ENCODE measurements around the gene UNC13C.
"Not testable (repeated sequence)": the region's sequence is repeated elsewhere in the genome, so short reads cannot be mapped to it uniquely, and the experiment has no call there.

Gene UNC13C

DNA sequence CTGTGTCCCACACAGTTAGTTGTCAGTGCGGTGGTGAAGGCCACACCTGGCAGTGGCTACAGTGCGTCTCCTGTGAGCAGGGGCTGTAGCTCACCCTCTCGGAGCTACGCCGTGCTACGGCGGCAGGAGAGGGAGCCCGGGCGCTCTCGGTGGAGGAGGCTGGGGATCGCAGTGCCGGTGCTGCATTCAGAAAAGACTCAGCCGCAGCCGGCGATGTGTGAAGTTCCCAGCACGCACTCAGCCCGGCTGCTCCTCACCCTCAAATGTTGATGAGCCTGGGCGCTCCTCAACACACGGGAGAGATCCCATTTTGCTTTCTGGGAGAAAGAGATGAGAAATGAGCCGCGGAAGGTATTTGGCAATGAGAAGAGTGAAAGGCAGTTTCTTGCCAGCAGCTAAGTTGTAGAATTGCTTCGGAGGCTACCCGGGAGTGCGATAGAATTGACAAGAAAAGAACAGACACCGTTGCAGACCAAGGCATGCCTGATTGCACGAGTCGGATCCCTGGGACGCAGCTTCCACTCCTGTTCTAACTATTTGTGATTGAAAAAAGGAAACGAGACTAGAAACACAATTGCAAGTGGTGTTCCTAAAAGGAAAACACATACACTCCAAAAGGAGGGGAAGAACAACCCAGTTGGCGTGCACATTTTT, at the start of gene UNC13C:
UNC13C (plus strand) TSS at position 189 of the 654 bp plus-strand sequence. CDS start 34,463 bp downstream, outside the sequence.
- Histone ChIP-seq H3K4me2 (ENCODE audit: low read length) (no peak within 1 kb of the TSS), H3K4me1 (ENCODE audit: control insufficient read depth, low read length) (no peaks in the 10 kb centered on the region), H3K4me3 (ENCODE audit: low read length) (no peak within 1 kb of the TSS), H3K27ac (ENCODE audit: low read depth, low read length) (no peak within 1 kb of the TSS), H3F3A (ENCODE audit: control insufficient read depth, insufficient read depth) (no peaks in the 10 kb centered on the region), H3K9me3 (ENCODE audit: control insufficient read depth, insufficient read depth, low read length) (no peaks in the 10 kb centered on the region), H3K79me2 (ENCODE audit: control insufficient read depth, low read length) (no peaks in the 10 kb centered on the region), H4K20me1 (ENCODE audit: control insufficient read depth, insufficient read depth, low read depth, low read length) (no peaks in the 10 kb centered on the region), H3K36me3 (ENCODE audit: control insufficient read depth, low read length) (no peaks in the 10 kb centered on the region), H3K27me3 (ENCODE audit: control insufficient read depth, low read length) (no peaks in the 10 kb centered on the region), H3K9me2 (replicated peaks; ENCODE audit: control insufficient read depth, low read length) (no peaks in the 10 kb centered on the region)
- TF ChIP-seq, protein P1, sequence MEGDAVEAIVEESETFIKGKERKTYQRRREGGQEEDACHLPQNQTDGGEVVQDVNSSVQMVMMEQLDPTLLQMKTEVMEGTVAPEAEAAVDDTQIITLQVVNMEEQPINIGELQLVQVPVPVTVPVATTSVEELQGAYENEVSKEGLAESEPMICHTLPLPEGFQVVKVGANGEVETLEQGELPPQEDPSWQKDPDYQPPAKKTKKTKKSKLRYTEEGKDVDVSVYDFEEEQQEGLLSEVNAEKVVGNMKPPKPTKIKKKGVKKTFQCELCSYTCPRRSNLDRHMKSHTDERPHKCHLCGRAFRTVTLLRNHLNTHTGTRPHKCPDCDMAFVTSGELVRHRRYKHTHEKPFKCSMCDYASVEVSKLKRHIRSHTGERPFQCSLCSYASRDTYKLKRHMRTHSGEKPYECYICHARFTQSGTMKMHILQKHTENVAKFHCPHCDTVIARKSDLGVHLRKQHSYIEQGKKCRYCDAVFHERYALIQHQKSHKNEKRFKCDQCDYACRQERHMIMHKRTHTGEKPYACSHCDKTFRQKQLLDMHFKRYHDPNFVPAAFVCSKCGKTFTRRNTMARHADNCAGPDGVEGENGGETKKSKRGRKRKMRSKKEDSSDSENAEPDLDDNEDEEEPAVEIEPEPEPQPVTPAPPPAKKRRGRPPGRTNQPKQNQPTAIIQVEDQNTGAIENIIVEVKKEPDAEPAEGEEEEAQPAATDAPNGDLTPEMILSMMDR (IDR thresholded peaks at IDR 0.05; ENCODE audit: low read depth, low read length, poor library complexity, severe bottlenecking): no peak
- TF ChIP-seq EZH2phosphoT487 (IDR thresholded peaks at IDR 0.05; ENCODE audit: borderline replicate concordance, low read length): no peak

DNA sequence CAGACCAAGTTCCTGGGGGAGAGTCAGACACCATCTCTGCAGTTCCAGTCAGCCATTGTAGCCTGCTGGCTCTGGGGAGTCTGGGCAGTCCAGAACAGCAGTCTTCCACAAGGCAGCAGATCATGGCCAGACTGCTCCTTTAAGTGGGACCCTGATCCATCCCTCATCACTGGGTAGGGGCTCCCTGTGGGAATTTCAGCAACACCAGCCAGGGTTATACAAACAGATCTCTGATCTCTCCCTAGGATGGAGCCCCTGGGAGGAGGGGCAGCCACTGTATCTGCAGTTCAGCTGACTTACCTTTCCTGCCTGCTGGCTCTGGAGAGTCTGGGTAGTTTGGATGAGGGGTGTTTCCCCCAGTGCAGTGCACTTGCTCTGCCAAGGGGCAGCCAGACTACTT, 42.1 kb upstream of the UNC13C start:
- Histone ChIP-seq H3K4me3 (ENCODE audit: low read length) (no peak overlapping the region), H3K27ac (ENCODE audit: low read depth, low read length) (no peak overlapping the region), H3K9me3 (ENCODE audit: control insufficient read depth, insufficient read depth, low read length) (peaks cover 4% of the 10 kb centered on the region; the same call in 1 of the 2 replicates), H3K4me2 (ENCODE audit: low read length) (no peak overlapping the region), H3K27me3 (ENCODE audit: control insufficient read depth, low read length) (no peaks in the 10 kb centered on the region), H3K9me2 (replicated peaks; ENCODE audit: control insufficient read depth, low read length) (no peaks in the 10 kb centered on the region), H3K4me1 (ENCODE audit: control insufficient read depth, low read length) (no peaks in the 10 kb centered on the region), H3K79me2 (ENCODE audit: control insufficient read depth, low read length) (no peaks in the 10 kb centered on the region), H4K20me1 (ENCODE audit: control insufficient read depth, insufficient read depth, low read depth, low read length) (no peaks in the 10 kb centered on the region), H3F3A (ENCODE audit: control insufficient read depth, insufficient read depth) (no peaks in the 10 kb centered on the region), H3K36me3 (ENCODE audit: control insufficient read depth, low read length) (no peaks in the 10 kb centered on the region)
- no peak for TF ChIP-seq EZH2phosphoT487 (IDR thresholded peaks at IDR 0.05; ENCODE audit: borderline replicate concordance, low read length)
- TF ChIP-seq, protein P1 (IDR thresholded peaks at IDR 0.05; ENCODE audit: low read depth, low read length, poor library complexity, severe bottlenecking): no peak

DNA sequence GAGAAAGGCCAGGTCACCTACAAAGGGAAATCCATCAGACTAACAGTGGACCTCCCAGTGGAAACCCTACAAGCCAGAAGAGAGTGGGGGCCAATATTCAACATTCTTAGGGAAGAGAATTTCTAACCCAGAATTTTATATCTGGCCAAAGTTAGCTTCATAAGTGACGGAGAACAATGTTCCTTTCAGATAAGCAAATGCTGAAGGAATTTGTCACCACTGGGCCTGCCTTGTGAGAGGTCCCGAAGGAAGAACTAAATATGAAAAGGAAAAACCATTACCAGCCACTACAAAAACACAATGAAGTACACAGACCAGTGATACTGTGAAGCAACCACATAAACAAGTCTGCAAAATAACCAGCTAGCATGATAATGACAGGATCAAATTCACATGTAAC, 40.6 kb upstream of the UNC13C start:
- not testable (repeated sequence) for H3K27ac ChIP-seq (ENCODE audit: low read depth, low read length); H3F3A ChIP-seq (ENCODE audit: control insufficient read depth, insufficient read depth); H3K9me3 ChIP-seq (ENCODE audit: control insufficient read depth, insufficient read depth, low read length); H3K79me2 ChIP-seq (ENCODE audit: control insufficient read depth, low read length); H3K4me3 ChIP-seq (ENCODE audit: low read length); H3K4me2 ChIP-seq (ENCODE audit: low read length); H3K9me2 ChIP-seq (replicated peaks; ENCODE audit: control insufficient read depth, low read length); H3K36me3 ChIP-seq (ENCODE audit: control insufficient read depth, low read length); H4K20me1 ChIP-seq (ENCODE audit: control insufficient read depth, insufficient read depth, low read depth, low read length); H3K27me3 ChIP-seq (ENCODE audit: control insufficient read depth, low read length); H3K4me1 ChIP-seq (ENCODE audit: control insufficient read depth, low read length)

DNA sequence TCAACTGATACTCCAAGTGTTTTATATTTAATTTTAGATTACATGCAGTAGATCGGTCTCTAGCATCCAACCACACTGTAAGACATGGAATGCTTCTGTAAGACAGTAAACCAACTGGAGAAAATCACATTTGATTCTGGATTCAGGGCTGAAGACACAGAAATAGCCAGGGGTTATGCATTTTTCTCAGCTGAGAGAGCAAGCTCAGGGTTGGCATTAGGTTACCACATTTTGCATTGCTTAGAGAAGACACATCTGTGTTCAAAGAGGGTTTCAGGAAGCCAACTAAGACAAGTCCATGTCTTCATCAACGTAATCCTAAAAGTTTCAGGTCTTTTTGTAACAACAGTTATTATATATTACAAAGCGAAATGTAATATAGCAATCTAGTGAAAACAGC, 27.7 kb upstream of the UNC13C start:
- H4K20me1 ChIP-seq (ENCODE audit: control insufficient read depth, insufficient read depth, low read depth, low read length): no peaks in the 10 kb centered on the region

More for the DNA sequence above, 27.7 kb upstream of the UNC13C start:
- H3K9me2 ChIP-seq (replicated peaks; ENCODE audit: control insufficient read depth, low read length): no peaks in the 10 kb centered on the region
- no peaks in the 10 kb centered on the region for H3K4me1 ChIP-seq (ENCODE audit: control insufficient read depth, low read length)
- H3K27me3 ChIP-seq (ENCODE audit: control insufficient read depth, low read length): no peaks in the 10 kb centered on the region
- H3K36me3 ChIP-seq (ENCODE audit: control insufficient read depth, low read length): no peaks in the 10 kb centered on the region
- H3K4me2 ChIP-seq (ENCODE audit: low read length): no peak overlapping the region
- no peaks in the 10 kb centered on the region for H3F3A ChIP-seq (ENCODE audit: control insufficient read depth, insufficient read depth)
- no peak overlapping the region for H3K27ac ChIP-seq (ENCODE audit: low read depth, low read length)
- TF ChIP-seq, protein P1 (IDR thresholded peaks at IDR 0.05; ENCODE audit: low read depth, low read length, poor library complexity, severe bottlenecking): no peak
- no peak for TF ChIP-seq EZH2phosphoT487 (IDR thresholded peaks at IDR 0.05; ENCODE audit: borderline replicate concordance, low read length)
- H3K79me2 ChIP-seq (ENCODE audit: control insufficient read depth, low read length): no peaks in the 10 kb centered on the region
- no peaks in the 10 kb centered on the region; the same call in 1 of the 2 replicates for H3K9me3 ChIP-seq (ENCODE audit: control insufficient read depth, insufficient read depth, low read length)
- H3K4me3 ChIP-seq (ENCODE audit: low read length): no peak overlapping the region
